RWPE2 (cell line): ENCODE results near the gene KIF3A.

Experiments used
- ATAC-seq: fragments of 200-7000 bp; cut with Tn5 transposase; 3 replicates; pipeline ENCODE4 v1.9.1; 2021; ENCODE audit warnings: low read depth
- DNase-seq: peaks from one replicate; pipeline ENCODE4 v3.0.0-alpha.2; 2020; ENCODE audit warnings: low spot score
- H3K27ac ChIP-seq: fragments of 450-650 bp; 2 replicates; pipeline ENCODE4 v1.5.1; 2017; ENCODE audit warnings: mild to moderate bottlenecking; ENCODE audit not compliant: poor library complexity, severe bottlenecking
- H3K27me3 ChIP-seq: fragments of 250-450 bp; sonication (Bioruptor Pico); 2 replicates; pipeline ENCODE4 v1.5.1; 2021; ENCODE audit warnings: mild to moderate bottlenecking, moderate library complexity; ENCODE audit not compliant: insufficient read depth, poor library complexity, severe bottlenecking
- H3K36me3 ChIP-seq: fragments of 250-450 bp; sonication (Bioruptor Pico); 2 replicates; pipeline ENCODE4 v1.5.1; 2020; ENCODE audit warnings: low read depth, mild to moderate bottlenecking, moderate library complexity
- H3K4me1 ChIP-seq: fragments of 250-450 bp; sonication (Bioruptor Pico); 2 replicates; pipeline ENCODE4 v1.5.1; 2021; ENCODE audit warnings: mild to moderate bottlenecking, moderate library complexity; ENCODE audit not compliant: insufficient read depth, poor library complexity, severe bottlenecking
- H3K4me3 ChIP-seq: fragments of 250-450 bp; sonication (Bioruptor Pico); 2 replicates; pipeline ENCODE4 v1.5.1; 2021; ENCODE audit warnings: mild to moderate bottlenecking, moderate library complexity; ENCODE audit not compliant: severe bottlenecking
- H3K9me3 ChIP-seq: fragments of 250-450 bp; sonication (Bioruptor Pico); 2 replicates; pipeline ENCODE4 v1.5.1; 2021; ENCODE audit warnings: mild to moderate bottlenecking, moderate library complexity; ENCODE audit not compliant: severe bottlenecking
- TF ChIP-seq, protein P1 (sequence below): fragments of 450-650 bp; IDR thresholded peaks from one replicate; pipeline ENCODE4 v1.5.1; 2017; ENCODE audit warnings: mild to moderate bottlenecking, moderate library complexity; ENCODE audit not compliant: poor library complexity, severe bottlenecking

The KIF3A gene

DNA sequence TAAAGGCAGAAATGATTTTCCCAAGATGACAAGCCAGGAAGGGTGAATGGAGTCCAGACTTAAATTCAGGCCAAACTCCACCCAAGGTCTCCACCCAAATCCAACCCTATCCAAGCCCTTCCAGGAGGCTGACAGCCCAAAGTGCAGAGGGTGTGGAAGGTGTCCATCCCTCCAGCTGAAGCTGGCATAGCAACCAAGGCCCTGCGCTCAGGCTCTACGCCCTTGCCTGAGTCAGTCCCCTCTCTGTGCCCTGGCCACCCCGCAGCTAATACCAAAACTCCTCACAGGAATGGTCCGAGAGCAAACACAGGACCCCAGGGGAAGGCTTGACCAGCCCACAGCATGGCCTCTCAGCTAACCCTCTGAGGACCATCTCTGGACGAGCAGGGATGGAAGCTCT is 37.5 kb upstream of the KIF3A start:
- ATAC-seq (no peak), DNase-seq (peak; percentile 54)
- no peaks in the 10 kb centered on the region for H3K9me3 ChIP-seq
- TF ChIP-seq, protein P1, sequence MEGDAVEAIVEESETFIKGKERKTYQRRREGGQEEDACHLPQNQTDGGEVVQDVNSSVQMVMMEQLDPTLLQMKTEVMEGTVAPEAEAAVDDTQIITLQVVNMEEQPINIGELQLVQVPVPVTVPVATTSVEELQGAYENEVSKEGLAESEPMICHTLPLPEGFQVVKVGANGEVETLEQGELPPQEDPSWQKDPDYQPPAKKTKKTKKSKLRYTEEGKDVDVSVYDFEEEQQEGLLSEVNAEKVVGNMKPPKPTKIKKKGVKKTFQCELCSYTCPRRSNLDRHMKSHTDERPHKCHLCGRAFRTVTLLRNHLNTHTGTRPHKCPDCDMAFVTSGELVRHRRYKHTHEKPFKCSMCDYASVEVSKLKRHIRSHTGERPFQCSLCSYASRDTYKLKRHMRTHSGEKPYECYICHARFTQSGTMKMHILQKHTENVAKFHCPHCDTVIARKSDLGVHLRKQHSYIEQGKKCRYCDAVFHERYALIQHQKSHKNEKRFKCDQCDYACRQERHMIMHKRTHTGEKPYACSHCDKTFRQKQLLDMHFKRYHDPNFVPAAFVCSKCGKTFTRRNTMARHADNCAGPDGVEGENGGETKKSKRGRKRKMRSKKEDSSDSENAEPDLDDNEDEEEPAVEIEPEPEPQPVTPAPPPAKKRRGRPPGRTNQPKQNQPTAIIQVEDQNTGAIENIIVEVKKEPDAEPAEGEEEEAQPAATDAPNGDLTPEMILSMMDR, result no peak
- H3K27ac ChIP-seq, result no peak overlapping the region
- no peaks in the 10 kb centered on the region for H3K27me3 ChIP-seq
- peaks cover 11% of the 10 kb centered on the region for H3K4me1 ChIP-seq
- no peak overlapping the region for H3K4me3 ChIP-seq
- H3K36me3 ChIP-seq, result no peaks in the 10 kb centered on the region

DNA sequence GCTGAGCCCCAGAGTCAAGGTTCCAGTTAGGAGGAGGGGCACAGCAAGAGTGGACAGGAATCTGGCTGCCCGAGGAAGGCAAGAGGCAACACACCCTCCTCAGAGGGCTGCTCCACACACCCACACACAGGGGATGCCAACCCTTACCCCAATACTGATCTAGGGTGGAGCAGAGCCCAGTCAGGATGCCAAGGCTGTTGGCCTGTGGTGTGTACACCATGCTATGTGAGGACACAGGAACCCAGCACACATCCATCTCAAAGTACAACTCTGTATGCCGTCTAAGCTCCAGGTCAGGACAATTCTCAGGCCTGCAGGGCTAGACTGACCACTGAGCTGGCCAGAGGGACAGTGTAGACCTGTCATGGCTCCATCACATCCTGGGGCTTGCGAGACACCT is 37.1 kb upstream of the KIF3A start:
- Histone ChIP-seq H3K4me1 (peaks cover 11% of the 10 kb centered on the region), H3K36me3 (no peaks in the 10 kb centered on the region), H3K27ac (no peak overlapping the region), H3K27me3 (no peaks in the 10 kb centered on the region), H3K4me3 (no peak overlapping the region), H3K9me3 (no peaks in the 10 kb centered on the region)
- peak; percentile 42 for DNase-seq
- TF ChIP-seq, protein P1, result no peak
- ATAC-seq, result no peak

DNA sequence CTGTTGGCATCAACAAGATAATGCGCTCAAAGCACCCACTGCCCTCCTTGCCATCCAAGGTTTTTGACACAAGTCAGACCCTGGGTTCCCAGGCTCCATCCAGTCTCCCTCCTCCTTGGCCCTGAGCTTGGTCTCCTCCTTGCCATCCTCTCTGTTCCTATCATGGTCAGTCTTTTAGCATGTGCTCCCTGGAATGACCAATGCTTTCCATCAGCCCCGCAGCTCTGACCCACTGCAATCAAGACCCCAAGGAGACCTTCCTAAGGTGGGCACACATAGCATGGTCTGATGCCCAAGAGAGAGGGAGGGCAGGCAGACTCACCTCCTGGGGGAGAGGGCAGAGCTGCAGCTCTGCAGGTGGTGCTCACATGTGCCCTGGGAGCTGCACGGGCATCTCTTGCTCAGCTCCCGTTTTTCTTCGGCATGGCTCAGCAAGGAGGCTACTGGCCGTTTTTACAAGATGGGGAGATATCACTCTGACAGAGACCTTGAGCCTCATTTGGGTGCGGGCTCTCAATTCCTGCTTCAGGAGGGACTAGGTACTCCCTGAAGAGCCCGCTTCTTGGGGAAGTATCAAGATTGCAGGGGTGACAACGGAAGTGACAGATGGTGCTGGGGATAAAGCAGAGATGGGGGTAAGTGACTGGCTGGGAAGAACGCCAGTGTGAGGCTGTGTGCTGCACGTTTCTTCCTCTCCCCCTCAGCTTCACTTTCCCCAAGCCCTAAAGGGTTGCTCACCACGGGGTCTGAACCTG is 36.4 kb upstream of the KIF3A start:
- DNase-seq, result peak; percentile 33
- H3K36me3 ChIP-seq, result no peaks in the 10 kb centered on the region
- no peak overlapping the region for H3K27ac ChIP-seq
- TF ChIP-seq, protein P1, result no peak
- H3K9me3 ChIP-seq, result no peaks in the 10 kb centered on the region
- peaks cover 11% of the 10 kb centered on the region for H3K4me1 ChIP-seq
- no peak overlapping the region for H3K4me3 ChIP-seq
- H3K27me3 ChIP-seq, result no peaks in the 10 kb centered on the region
- ATAC-seq, result no peak

DNA sequence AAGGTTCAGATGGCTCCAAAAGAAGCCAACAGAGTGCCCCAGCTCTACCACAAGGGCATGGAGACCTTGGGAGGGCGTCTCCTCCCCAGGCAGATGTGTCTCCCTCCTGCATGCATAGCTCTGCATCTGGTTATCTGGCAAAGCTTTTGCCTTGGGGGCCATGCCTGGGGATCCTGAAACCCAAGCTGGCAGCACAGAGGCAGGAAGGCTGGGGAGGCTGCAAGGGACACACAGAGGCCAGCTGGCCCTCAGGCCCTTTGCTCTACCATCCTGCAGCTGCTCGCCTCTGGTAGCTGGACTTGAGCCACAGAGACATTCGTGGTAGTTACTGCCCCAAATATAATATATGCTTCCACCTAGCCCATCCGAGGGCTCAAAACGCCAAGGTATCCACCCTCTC is 35.8 kb upstream of the KIF3A start:
- H3K27ac ChIP-seq, result no peak overlapping the region
- H3K4me3 ChIP-seq, result no peak overlapping the region
- no peaks in the 10 kb centered on the region for H3K27me3 ChIP-seq
- DNase-seq (no peak), ATAC-seq (no peak)
- H3K4me1 ChIP-seq, result peaks cover 11% of the 10 kb centered on the region
- TF ChIP-seq, protein P1, result no peak
- H3K9me3 ChIP-seq, result no peaks in the 10 kb centered on the region
- no peaks in the 10 kb centered on the region for H3K36me3 ChIP-seq
